ENCODE data around the gene LSM4. TPM values are rescaled to one million over a fixed set of nuclear protein-coding genes. Genes with fewer than 3 reads are reported as not detected.

LSM4 gene
- total and polyA plus RNA-seq, 2 of the 13 experiments (the other 11 are each of a cell fraction or from before 2014, with no cell fraction given), result 65.8 to 166 TPM

DNA sequence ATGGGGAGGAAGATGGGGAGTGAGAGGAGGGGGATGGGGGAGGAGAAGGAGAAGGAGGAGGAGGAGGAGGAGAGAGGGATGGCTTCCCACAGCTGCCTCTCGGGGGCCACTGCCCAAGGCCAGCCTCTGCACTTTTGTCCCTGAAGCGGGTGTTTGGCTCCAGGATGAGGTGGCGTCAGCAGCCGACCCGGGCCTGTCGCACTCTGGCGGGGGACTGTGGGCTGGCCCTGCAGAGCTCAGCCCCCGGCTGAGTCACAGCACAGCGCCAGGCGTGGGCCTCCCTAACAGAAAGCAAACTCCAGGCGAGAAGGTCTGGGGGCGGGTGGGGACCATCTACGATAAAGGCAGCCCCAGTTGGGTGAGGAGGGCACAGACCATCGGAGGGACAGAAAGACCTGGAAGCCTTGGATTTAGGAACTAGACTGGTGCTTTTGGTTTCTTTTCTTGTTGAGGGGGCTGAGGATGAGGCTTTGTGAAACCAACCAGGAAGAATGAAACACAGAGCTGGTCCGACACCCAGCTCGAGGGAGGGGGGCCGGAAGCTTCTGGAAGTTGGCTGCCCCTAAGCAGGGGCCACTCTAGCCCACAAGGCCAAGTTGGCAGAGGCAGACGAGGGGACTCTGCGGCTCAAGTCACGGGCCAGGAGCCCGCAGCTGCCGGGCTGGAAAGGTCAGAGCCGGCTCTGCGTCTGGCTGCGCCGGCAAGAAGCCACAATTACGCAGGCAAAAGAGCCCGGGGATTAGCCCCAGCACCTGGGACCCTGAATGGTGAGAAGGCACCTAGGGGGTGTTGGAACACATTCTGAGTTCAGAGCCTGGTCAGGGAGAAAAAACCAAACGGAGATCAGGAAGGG is 18.2 kb downstream of the LSM4 start (continued):
- TF ChIP-seq GABPA (IDR thresholded peaks at IDR 0.05; ENCODE audit: low read depth, low read length), result no peak
- TF ChIP-seq GABPA (CRISPR knock-in tag; IDR thresholded peaks at IDR 0.05; ENCODE audit: low read depth), result peak; percentile 76
- no peak for TF ChIP-seq PAWR (CRISPR knock-in tag; IDR thresholded peaks at IDR 0.05; ENCODE audit: borderline replicate concordance)
- TF ChIP-seq ZNF282 (IDR thresholded peaks at IDR 0.05; ENCODE audit: partially characterized antibody), result no peak
- TF ChIP-seq, protein P1, sequence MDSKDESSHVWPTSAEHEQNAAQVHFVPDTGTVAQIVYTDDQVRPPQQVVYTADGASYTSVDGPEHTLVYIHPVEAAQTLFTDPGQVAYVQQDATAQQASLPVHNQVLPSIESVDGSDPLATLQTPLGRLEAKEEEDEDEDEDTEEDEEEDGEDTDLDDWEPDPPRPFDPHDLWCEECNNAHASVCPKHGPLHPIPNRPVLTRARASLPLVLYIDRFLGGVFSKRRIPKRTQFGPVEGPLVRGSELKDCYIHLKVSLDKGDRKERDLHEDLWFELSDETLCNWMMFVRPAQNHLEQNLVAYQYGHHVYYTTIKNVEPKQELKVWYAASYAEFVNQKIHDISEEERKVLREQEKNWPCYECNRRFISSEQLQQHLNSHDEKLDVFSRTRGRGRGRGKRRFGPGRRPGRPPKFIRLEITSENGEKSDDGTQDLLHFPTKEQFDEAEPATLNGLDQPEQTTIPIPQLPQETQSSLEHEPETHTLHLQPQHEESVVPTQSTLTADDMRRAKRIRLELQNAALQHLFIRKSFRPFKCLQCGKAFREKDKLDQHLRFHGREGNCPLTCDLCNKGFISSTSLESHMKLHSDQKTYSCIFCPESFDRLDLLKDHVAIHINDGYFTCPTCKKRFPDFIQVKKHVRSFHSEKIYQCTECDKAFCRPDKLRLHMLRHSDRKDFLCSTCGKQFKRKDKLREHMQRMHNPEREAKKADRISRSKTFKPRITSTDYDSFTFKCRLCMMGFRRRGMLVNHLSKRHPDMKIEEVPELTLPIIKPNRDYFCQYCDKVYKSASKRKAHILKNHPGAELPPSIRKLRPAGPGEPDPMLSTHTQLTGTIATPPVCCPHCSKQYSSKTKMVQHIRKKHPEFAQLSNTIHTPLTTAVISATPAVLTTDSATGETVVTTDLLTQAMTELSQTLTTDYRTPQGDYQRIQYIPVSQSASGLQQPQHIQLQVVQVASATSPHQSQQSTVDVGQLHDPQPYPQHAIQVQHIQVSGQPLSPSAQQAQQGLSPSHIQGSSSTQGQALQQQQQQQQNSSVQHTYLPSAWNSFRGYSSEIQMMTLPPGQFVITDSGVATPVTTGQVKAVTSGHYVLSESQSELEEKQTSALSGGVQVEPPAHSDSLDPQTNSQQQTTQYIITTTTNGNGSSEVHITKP (CRISPR knock-in tag; IDR thresholded peaks at IDR 0.05; ENCODE audit: low read depth), result peak; percentile 86; the same call in 1 of the 2 replicates
- no peak for TF ChIP-seq SMARCE1 (IDR thresholded peaks at IDR 0.05; ENCODE audit: borderline replicate concordance)
- TF ChIP-seq DNMT1 (CRISPR knock-in tag; IDR thresholded peaks at IDR 0.05), result no peak
- no peak for TF ChIP-seq FLYWCH1 (CRISPR knock-in tag; IDR thresholded peaks at IDR 0.05)
- TF ChIP-seq, protein P2, sequence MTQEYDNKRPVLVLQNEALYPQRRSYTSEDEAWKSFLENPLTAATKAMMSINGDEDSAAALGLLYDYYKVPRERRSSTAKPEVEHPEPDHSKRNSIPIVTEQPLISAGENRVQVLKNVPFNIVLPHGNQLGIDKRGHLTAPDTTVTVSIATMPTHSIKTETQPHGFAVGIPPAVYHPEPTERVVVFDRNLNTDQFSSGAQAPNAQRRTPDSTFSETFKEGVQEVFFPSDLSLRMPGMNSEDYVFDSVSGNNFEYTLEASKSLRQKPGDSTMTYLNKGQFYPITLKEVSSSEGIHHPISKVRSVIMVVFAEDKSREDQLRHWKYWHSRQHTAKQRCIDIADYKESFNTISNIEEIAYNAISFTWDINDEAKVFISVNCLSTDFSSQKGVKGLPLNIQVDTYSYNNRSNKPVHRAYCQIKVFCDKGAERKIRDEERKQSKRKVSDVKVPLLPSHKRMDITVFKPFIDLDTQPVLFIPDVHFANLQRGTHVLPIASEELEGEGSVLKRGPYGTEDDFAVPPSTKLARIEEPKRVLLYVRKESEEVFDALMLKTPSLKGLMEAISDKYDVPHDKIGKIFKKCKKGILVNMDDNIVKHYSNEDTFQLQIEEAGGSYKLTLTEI (CRISPR knock-in tag; conservative IDR thresholded peaks at IDR 0.05), result no peak
- TF ChIP-seq ZNF331 (CRISPR knock-in tag; IDR thresholded peaks at IDR 0.05), result peak; percentile 91; the same call in 1 of the 2 replicates
- TF ChIP-seq LCORL (IDR thresholded peaks at IDR 0.05), result no peak
- TF ChIP-seq LCORL (CRISPR knock-in tag; IDR thresholded peaks at IDR 0.05), result peak; percentile 96
- TF ChIP-seq, protein P3, sequence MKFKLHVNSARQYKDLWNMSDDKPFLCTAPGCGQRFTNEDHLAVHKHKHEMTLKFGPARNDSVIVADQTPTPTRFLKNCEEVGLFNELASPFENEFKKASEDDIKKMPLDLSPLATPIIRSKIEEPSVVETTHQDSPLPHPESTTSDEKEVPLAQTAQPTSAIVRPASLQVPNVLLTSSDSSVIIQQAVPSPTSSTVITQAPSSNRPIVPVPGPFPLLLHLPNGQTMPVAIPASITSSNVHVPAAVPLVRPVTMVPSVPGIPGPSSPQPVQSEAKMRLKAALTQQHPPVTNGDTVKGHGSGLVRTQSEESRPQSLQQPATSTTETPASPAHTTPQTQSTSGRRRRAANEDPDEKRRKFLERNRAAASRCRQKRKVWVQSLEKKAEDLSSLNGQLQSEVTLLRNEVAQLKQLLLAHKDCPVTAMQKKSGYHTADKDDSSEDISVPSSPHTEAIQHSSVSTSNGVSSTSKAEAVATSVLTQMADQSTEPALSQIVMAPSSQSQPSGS (CRISPR knock-in tag; IDR thresholded peaks at IDR 0.05), result peak; percentile 64; the same call in 1 of the 2 replicates
- TF ChIP-seq, protein P4, sequence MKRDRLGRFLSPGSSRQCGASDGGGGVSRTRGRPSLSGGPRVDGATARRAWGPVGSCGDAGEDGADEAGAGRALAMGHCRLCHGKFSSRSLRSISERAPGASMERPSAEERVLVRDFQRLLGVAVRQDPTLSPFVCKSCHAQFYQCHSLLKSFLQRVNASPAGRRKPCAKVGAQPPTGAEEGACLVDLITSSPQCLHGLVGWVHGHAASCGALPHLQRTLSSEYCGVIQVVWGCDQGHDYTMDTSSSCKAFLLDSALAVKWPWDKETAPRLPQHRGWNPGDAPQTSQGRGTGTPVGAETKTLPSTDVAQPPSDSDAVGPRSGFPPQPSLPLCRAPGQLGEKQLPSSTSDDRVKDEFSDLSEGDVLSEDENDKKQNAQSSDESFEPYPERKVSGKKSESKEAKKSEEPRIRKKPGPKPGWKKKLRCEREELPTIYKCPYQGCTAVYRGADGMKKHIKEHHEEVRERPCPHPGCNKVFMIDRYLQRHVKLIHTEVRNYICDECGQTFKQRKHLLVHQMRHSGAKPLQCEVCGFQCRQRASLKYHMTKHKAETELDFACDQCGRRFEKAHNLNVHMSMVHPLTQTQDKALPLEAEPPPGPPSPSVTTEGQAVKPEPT (CRISPR knock-in tag; IDR thresholded peaks at IDR 0.05; ENCODE audit: low read depth), result 0 out of 2 replicates have a peak, but pooled peaks have one; percentile 60
- peak; percentile 34 for TF ChIP-seq TEAD3 (CRISPR knock-in tag; optimal IDR thresholded peaks at IDR 0.05; ENCODE audit: borderline replicate concordance)
- 0 out of 2 replicates have a peak, but pooled peaks have one; percentile 28 for TF ChIP-seq ZNF136 (CRISPR knock-in tag; IDR thresholded peaks at IDR 0.05; ENCODE audit: low read depth)
- TF ChIP-seq, protein P5, sequence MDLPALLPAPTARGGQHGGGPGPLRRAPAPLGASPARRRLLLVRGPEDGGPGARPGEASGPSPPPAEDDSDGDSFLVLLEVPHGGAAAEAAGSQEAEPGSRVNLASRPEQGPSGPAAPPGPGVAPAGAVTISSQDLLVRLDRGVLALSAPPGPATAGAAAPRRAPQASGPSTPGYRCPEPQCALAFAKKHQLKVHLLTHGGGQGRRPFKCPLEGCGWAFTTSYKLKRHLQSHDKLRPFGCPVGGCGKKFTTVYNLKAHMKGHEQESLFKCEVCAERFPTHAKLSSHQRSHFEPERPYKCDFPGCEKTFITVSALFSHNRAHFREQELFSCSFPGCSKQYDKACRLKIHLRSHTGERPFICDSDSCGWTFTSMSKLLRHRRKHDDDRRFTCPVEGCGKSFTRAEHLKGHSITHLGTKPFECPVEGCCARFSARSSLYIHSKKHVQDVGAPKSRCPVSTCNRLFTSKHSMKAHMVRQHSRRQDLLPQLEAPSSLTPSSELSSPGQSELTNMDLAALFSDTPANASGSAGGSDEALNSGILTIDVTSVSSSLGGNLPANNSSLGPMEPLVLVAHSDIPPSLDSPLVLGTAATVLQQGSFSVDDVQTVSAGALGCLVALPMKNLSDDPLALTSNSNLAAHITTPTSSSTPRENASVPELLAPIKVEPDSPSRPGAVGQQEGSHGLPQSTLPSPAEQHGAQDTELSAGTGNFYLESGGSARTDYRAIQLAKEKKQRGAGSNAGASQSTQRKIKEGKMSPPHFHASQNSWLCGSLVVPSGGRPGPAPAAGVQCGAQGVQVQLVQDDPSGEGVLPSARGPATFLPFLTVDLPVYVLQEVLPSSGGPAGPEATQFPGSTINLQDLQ (CRISPR knock-in tag; IDR thresholded peaks at IDR 0.05), result peak; percentile 68; the same call in 1 of the 2 replicates
